HepG2 (cell line): ENCODE data around the gene AMZ1. TPM values are rescaled to one million over a fixed set of nuclear protein-coding genes. Genes with fewer than 3 reads are reported as not detected.

ENCODE experiments used
- DZIP1 ChIP-seq: sonication (generic); formaldehyde crosslinking; IDR thresholded peaks from 2 replicates; pipeline ENCODE4 v1.5.0; 2020; ENCODE audit warnings: mild to moderate bottlenecking, missing genetic modification reagents
- ELF3 ChIP-seq: IDR thresholded peaks from 2 replicates; pipeline ENCODE4 v1.6.1; 2016; ENCODE audit warnings: missing genetic modification reagents, missing compliant biosample characterization
- FOXO1 ChIP-seq: sonication (generic); formaldehyde crosslinking; IDR thresholded peaks from 2 replicates; pipeline ENCODE4 v1.4.0; 2020; ENCODE audit warnings: missing genetic modification reagents
- FOXO4 ChIP-seq: sonication (generic); formaldehyde crosslinking; conservative IDR thresholded peaks from 2 replicates; pipeline ENCODE4 v1.8.1; 2023; ENCODE audit warnings: missing genetic modification reagents
- HNRNPK ChIP-seq: fragments of 200-400 bp; formaldehyde crosslinking; IDR thresholded peaks from 2 replicates; pipeline ENCODE4 v1.6.1; 2018; ENCODE audit warnings: low read length, low read depth, moderate library complexity, mild to moderate bottlenecking; ENCODE audit not compliant: poor library complexity, severe bottlenecking
- HOXA9 ChIP-seq: sonication (generic); formaldehyde crosslinking; IDR thresholded peaks from 2 replicates; pipeline ENCODE4 v1.8.1; 2022; ENCODE audit warnings: missing genetic modification reagents, mild to moderate bottlenecking, moderate library complexity, borderline replicate concordance
- NAIF1 ChIP-seq: sonication (generic); formaldehyde crosslinking; IDR thresholded peaks from 2 replicates; pipeline ENCODE4 v1.5.0; 2020; ENCODE audit warnings: mild to moderate bottlenecking, missing genetic modification reagents, borderline replicate concordance
- SMAD9 ChIP-seq: sonication (generic); formaldehyde crosslinking; IDR thresholded peaks from 2 replicates; pipeline ENCODE4 v1.5.1; 2020; ENCODE audit warnings: mild to moderate bottlenecking, missing genetic modification reagents
- ZBTB20 ChIP-seq: sonication (generic); formaldehyde crosslinking; IDR thresholded peaks from 2 replicates; pipeline ENCODE4 v1.8.1; 2023; ENCODE audit warnings: missing genetic modification reagents, low read depth, mild to moderate bottlenecking, borderline replicate concordance
- ZFY ChIP-seq: sonication (generic); formaldehyde crosslinking; IDR thresholded peaks from 2 replicates; pipeline ENCODE4 v1.4.0; 2020; ENCODE audit warnings: missing genetic modification reagents
- ZIK1 ChIP-seq: sonication (generic); formaldehyde crosslinking; IDR thresholded peaks from 2 replicates; pipeline ENCODE4 v1.5.0; 2020; ENCODE audit warnings: mild to moderate bottlenecking, low read depth, missing genetic modification reagents, borderline replicate concordance
- ZNF10 ChIP-seq: sonication (generic); formaldehyde crosslinking; IDR thresholded peaks from 2 replicates; pipeline ENCODE4 v1.4.0; 2020; ENCODE audit warnings: mild to moderate bottlenecking, low read depth, missing genetic modification reagents, borderline replicate concordance
- ZNF124 ChIP-seq: sonication (generic); formaldehyde crosslinking; IDR thresholded peaks from 2 replicates; pipeline ENCODE4 v1.4.0; 2020; ENCODE audit warnings: missing genetic modification reagents
- ZNF20 ChIP-seq: sonication (generic); formaldehyde crosslinking; IDR thresholded peaks from 2 replicates; pipeline ENCODE4 v1.4.0; 2020; ENCODE audit warnings: mild to moderate bottlenecking, moderate library complexity, missing genetic modification reagents
- ZNF232 ChIP-seq: sonication (generic); formaldehyde crosslinking; IDR thresholded peaks from 2 replicates; pipeline ENCODE4 v1.4.0; 2020; ENCODE audit warnings: missing genetic modification reagents, borderline replicate concordance
- ZNF317 ChIP-seq: sonication (generic); formaldehyde crosslinking; IDR thresholded peaks from 2 replicates; pipeline ENCODE4 v1.5.0; 2020; ENCODE audit warnings: mild to moderate bottlenecking, missing genetic modification reagents
- ZNF354B ChIP-seq: sonication (generic); formaldehyde crosslinking; IDR thresholded peaks from 2 replicates; pipeline ENCODE4 v1.8.0; 2022; ENCODE audit warnings: mild to moderate bottlenecking, missing genetic modification reagents
- ZNF567 ChIP-seq: sonication (generic); formaldehyde crosslinking; IDR thresholded peaks from 2 replicates; pipeline ENCODE4 v1.8.1; 2023; ENCODE audit warnings: mild to moderate bottlenecking, missing genetic modification reagents, borderline replicate concordance
- polyA plus RNA-seq, 8 experiments: library from polyadenylated mRNA; depleted of rRNA in 3 of 8; stranded (reverse) in 7 of 8; unstranded in 1 of 8; fragments of >200 nt; fragmentation: Illumina TruSeq in 4 of 8; extraction: Trizol in 4 of 8; gene quantifications; 2 replicates each; pipeline versions ENCODE4 v1.2.1 to v1.2.3, GENCODE V29; 2011 to 2016; ENCODE audit warnings: low read depth in 4 of 8, missing spikeins in 1 of 8, mixed read lengths in 1 of 8; ENCODE audit not compliant: insufficient read depth in 1 of 8
- total RNA-seq, 5 experiments: library from RNA; depleted of rRNA; stranded (reverse); fragments of >200 nt; fragmentation: Illumina TruSeq; extraction: Trizol; gene quantifications; 2 replicates each; pipeline ENCODE4 v1.2.3, GENCODE V29; 2016; ENCODE audit warnings: low read depth in 1 of 5
- TF ChIP-seq, protein P1 (sequence below): sonication (generic); formaldehyde crosslinking; conservative IDR thresholded peaks from 2 replicates; pipeline ENCODE4 v1.4.0; 2020; ENCODE audit warnings: missing genetic modification reagents

The AMZ1 gene
- total and polyA plus RNA-seq, 2 of the 13 experiments (the other 11 are each of a cell fraction or from before 2014, with no cell fraction given): 0.03 TPM; not detected in 1

DNA sequence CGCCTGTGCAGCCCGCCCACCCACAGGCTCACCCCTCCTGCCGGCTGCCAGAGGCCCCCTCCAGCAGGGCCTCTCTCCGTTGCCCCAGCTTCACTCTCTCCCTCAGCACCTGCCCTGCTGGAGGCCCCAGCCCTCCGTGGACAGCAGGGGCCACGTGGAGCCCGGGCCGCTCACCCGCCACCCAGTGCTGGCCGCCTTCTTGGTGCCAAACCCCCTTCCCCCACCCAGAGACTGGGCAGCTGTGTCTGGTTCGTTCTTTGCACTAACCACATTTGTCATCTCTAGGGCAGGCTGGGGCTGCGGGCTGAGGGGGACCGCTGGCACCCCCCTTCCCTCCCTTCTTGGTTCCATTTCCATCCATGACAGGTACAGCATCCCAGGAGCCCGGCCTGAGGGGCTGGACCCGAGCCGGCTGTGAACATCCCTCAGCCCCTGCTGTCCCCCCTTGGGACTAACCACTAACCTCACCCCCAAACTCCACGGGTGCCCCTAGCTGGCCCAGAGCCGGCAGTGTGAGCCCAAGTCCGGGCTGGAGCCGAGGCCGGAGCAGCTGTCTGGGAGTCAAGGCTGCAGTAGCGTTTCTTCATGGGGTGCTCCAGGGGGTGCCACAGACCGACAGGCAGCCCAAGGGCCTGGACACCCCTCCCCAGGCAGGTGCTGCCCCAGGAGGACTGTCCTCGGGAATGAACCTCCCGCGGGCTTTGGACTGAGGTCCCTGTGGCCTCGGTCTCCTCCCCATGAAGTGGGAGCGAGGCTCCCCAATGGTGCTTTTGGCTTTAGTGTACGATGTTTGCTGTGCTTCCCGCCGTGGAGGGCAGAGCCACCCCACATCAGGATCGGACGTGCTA lies 25.5 kb upstream of the AMZ1 start (continued):
- peak; percentile 41; the same call in 1 of the 2 replicates for TF ChIP-seq DZIP1 (CRISPR knock-in tag)
- no peak for TF ChIP-seq FOXO4 (CRISPR knock-in tag)
- TF ChIP-seq FOXO1 (CRISPR knock-in tag): no peak
- TF ChIP-seq ZIK1: no peak
- TF ChIP-seq NAIF1: no peak
- TF ChIP-seq ZNF20: no peak
- TF ChIP-seq, protein P1, sequence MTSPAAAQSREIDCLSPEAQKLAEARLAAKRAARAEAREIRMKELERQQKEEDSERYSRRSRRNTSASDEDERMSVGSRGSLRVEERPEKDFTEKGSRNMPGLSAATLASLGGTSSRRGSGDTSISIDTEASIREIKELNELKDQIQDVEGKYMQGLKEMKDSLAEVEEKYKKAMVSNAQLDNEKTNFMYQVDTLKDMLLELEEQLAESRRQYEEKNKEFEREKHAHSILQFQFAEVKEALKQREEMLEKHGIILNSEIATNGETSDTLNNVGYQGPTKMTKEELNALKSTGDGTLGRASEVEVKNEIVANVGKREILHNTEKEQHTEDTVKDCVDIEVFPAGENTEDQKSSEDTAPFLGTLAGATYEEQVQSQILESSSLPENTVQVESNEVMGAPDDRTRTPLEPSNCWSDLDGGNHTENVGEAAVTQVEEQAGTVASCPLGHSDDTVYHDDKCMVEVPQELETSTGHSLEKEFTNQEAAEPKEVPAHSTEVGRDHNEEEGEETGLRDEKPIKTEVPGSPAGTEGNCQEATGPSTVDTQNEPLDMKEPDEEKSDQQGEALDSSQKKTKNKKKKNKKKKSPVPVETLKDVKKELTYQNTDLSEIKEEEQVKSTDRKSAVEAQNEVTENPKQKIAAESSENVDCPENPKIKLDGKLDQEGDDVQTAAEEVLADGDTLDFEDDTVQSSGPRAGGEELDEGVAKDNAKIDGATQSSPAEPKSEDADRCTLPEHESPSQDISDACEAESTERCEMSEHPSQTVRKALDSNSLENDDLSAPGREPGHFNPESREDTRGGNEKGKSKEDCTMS: no peak
- no peak for TF ChIP-seq ZNF10 (CRISPR knock-in tag)
- TF ChIP-seq ELF3 (CRISPR knock-in tag): no peak
- no peak for TF ChIP-seq ZNF124 (CRISPR knock-in tag)
- TF ChIP-seq ZNF232 (CRISPR knock-in tag): no peak
- no peak for TF ChIP-seq SMAD9 (CRISPR knock-in tag)
- TF ChIP-seq ZBTB20 (CRISPR knock-in tag): no peak
- TF ChIP-seq ZNF354B: no peak
- TF ChIP-seq ZNF567 (CRISPR knock-in tag): 0 out of 2 replicates have a peak, but pooled peaks have one; percentile 0
- no peak for TF ChIP-seq ZFY (CRISPR knock-in tag)
- TF ChIP-seq HOXA9: no peak
- TF ChIP-seq HNRNPK: no peak
- no peak for TF ChIP-seq ZNF317 (CRISPR knock-in tag)
